CD4-positive, alpha-beta T cell (primary cell): ENCODE results near the gene RABEPK. TPM values are rescaled to one million over a fixed set of nuclear protein-coding genes. Genes with fewer than 3 reads are reported as not detected.

Experiments used
- ATAC-seq: fragments of 200-7000 bp; cut with Tn5 transposase; one replicate; pipeline ENCODE4 v1.10.0; 2022; ENCODE audit warnings: mild to moderate bottlenecking; ENCODE audit not compliant: poor library complexity
- CTCF ChIA-PET: fragments of 350-600 bp; sonication (Branson Sonifier 250); formaldehyde crosslinking; loops from one replicate; lab custom pipeline; 2021; ENCODE audit warnings: antibody characterized with exemption, inconsistent platforms; lab: Charles Lee
- POLR2A ChIA-PET: fragments of 350-600 bp; sonication (Branson Sonifier 250); formaldehyde crosslinking; loops from one replicate; lab custom pipeline; 2021; ENCODE audit warnings: antibody characterized with exemption, inconsistent platforms; lab: Charles Lee
- DNase-seq, 14 experiments: peaks; one replicate each; pipeline ENCODE4 v3.0.0-alpha.2; 2013 to 2020; ENCODE audit warnings: mixed read lengths in 2 of 14
- H3K27ac ChIP-seq, 2 donors: one replicate each; pipeline versions ENCODE4 v1.5.1 to v1.7.0; 2013; ENCODE audit warnings: low read length in 2 of 2, low read depth in 1 of 2, mild to moderate bottlenecking in 1 of 2
- H3K27me3 ChIP-seq, 2 experiments: 1 replicate in 1 of 2; 2 replicates in 1 of 2; pipeline versions ENCODE4 v1.6.1 to v1.7.0; 2013; ENCODE audit warnings: low read length in 2 of 2, control low read depth in 1 of 2, mild to moderate bottlenecking in 1 of 2, moderate library complexity in 1 of 2; ENCODE audit not compliant: insufficient read depth in 2 of 2, control insufficient read depth in 1 of 2
- H3K36me3 ChIP-seq: one replicate; pipeline ENCODE4 v1.6.1; 2013; ENCODE audit warnings: low read length, control low read depth; ENCODE audit not compliant: insufficient read depth
- H3K4me1 ChIP-seq: one replicate; pipeline ENCODE4 v1.6.1; 2013; ENCODE audit warnings: low read length, control low read depth; ENCODE audit not compliant: insufficient read depth
- H3K4me3 ChIP-seq: one replicate; pipeline ENCODE4 v1.5.1; 2013; ENCODE audit warnings: mild to moderate bottlenecking, low read length, moderate library complexity
- H3K9me3 ChIP-seq, 2 experiments: 1 replicate in 1 of 2; 2 replicates in 1 of 2; pipeline versions ENCODE4 v1.6.1 to v1.7.0; 2013; ENCODE audit warnings: low read length in 2 of 2, mild to moderate bottlenecking in 2 of 2, control low read depth in 1 of 2, moderate library complexity in 1 of 2; ENCODE audit not compliant: control insufficient read depth in 1 of 2, insufficient read depth in 1 of 2
- H3K27ac Mint-ChIP-seq: one replicate; pipeline ENCODE4 v1.8.0; 2020; ENCODE audit warnings: mixed read lengths
- H3K27me3 Mint-ChIP-seq: one replicate; pipeline ENCODE4 v1.8.0; 2021; ENCODE audit warnings: mixed read lengths
- H3K36me3 Mint-ChIP-seq: one replicate; pipeline ENCODE4 v1.8.0; 2021; ENCODE audit warnings: low read depth, mixed read lengths
- H3K4me1 Mint-ChIP-seq: one replicate; pipeline ENCODE4 v1.8.0; 2021; ENCODE audit warnings: low read depth, mixed read lengths
- H3K4me3 Mint-ChIP-seq: one replicate; pipeline ENCODE4 v1.8.0; 2020; ENCODE audit warnings: mild to moderate bottlenecking, mixed read lengths
- H3K9me3 Mint-ChIP-seq: one replicate; pipeline ENCODE4 v1.8.0; 2020; ENCODE audit warnings: mixed read lengths
- intact Hi-C, 2 experiments: fragments of 100-400 bp; cut with DNase I in 1 of 2; cut with micrococcal nuclease in 1 of 2; formaldehyde crosslinking; loops; one replicate each; pipeline versions ENCODE4 v1.15.1 to v1.9.0; 2023 to 2025; cut with DNase I, micrococcal nuclease
- total RNA-seq, 174 experiments: library from RNA in 2 of 174; stranded (reverse) in 2 of 174; gene quantifications; one replicate each; pipeline ENCODE4 v1.2.3 and lab custom pipeline; 2021 to 2026
- TF ChIP-seq, protein P1 (sequence below): fragments of 200-600 bp; IDR thresholded peaks from one replicate; pipeline ENCODE4 v1.8.0; 2022; ENCODE audit warnings: antibody characterized with exemption, mild to moderate bottlenecking

RABEPK gene
- total RNA-seq, 2 experiments from 2014 or later, result 6.8 to 8.3 TPM

DNA sequence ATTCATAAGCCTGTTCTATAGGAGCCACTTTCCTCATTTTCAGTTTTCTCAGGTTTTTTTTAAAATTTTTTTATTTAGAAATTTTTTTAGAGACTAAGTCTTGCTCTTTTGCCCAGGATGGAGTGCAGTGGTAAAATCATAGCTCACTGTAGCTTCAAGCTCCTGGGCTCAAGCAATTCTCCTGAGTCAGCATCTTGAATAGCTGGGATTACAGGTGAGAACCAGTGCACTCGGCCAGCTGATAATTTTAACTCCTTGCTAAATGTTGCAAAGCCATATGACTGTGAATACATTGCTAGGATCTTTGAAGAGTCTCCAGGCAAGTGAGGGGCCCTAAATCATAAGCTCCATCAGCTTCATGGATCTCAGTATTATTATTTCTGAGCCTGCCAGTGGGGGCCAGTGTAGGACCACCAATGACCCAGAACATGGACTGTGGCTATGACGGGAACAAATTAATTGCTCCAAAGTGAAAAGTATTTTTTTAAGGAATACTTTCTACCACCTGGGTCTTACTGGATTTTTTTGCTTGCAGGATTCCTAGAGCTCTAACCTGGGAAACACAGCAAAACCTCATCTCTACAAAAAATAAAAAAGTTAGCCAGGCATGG lies 55.5 kb downstream of the RABEPK start:
- CTCF ChIA-PET, result interaction anchor here (0.6 to 0.8 kb wide), 2 partner anchors 10 to 20 kb away, joined by 3 read pairs; no protein-coding TSS in a partner anchor
- intact Hi-C loops, result loop anchor here in 1 of 2 experiments (5.0 kb wide), 1 partner anchor 399 kb away; no protein-coding TSS in a partner anchor

DNA sequence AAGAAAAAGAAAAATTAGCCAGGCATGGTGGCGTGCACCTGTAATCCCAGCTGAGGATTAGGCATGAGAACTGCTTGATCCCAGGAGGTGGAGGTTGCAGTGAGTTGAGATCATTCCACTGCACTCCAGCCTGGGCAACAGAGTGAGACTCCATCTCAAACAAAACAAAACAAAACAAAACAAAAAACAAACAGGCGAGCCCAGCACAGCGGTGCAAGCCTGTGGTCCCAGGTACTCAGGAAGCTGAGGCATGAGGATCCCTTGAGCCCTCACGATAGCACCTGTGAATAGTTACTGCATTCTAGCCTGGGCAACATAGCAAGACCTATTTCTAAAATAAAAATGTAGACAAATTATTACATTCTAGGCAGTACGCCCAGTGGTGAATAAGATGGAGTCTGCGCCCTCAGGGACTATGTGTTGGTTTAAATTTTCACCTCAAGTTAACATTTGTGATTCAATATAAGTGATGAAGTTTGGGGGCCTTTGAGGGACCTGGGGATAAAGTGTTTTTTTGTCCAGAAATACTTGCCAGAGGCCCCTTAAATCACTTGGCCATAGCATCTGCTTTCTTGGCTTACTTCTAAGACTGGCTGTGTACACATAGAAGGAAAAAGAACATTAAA lies 57.9 kb downstream of the RABEPK start:
- ATAC-seq, result no peak
- POLR2A ChIA-PET, result no interaction called here

More for the DNA sequence above, 55.5 kb downstream of the RABEPK start:
- peaks cover 0 to under 1% of the 10 kb centered on the region in 2 experiments for H3K9me3 ChIP-seq
- Mint-ChIP-seq H3K27me3 (no peaks in the 10 kb centered on the region), H3K27ac (no peak overlapping the region), H3K4me3 (no peak overlapping the region), H3K9me3 (no peaks in the 10 kb centered on the region), H3K4me1 (peaks cover 6% of the 10 kb centered on the region), H3K36me3 (peaks cover 2% of the 10 kb centered on the region)
- POLR2A ChIA-PET, result interaction anchor here (0.5 to 2.1 kb wide), 3 partner anchors 9 to 15 kb away, joined by 3 to 9 read pairs (median 3); partner anchors contain the start of gene HSPA5
- TF ChIP-seq, protein P1, sequence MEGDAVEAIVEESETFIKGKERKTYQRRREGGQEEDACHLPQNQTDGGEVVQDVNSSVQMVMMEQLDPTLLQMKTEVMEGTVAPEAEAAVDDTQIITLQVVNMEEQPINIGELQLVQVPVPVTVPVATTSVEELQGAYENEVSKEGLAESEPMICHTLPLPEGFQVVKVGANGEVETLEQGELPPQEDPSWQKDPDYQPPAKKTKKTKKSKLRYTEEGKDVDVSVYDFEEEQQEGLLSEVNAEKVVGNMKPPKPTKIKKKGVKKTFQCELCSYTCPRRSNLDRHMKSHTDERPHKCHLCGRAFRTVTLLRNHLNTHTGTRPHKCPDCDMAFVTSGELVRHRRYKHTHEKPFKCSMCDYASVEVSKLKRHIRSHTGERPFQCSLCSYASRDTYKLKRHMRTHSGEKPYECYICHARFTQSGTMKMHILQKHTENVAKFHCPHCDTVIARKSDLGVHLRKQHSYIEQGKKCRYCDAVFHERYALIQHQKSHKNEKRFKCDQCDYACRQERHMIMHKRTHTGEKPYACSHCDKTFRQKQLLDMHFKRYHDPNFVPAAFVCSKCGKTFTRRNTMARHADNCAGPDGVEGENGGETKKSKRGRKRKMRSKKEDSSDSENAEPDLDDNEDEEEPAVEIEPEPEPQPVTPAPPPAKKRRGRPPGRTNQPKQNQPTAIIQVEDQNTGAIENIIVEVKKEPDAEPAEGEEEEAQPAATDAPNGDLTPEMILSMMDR, result no peak
- H3K27me3 ChIP-seq, result no peaks in the 10 kb centered on the region
- DNase-seq, result peak in 1 of 14 experiments; percentile 13
- H3K27ac ChIP-seq, result no peak overlapping the region
- H3K4me1 ChIP-seq, result peaks cover under 1% of the 10 kb centered on the region
- H3K4me3 ChIP-seq, result no peak overlapping the region
- no peak for ATAC-seq
- H3K36me3 ChIP-seq, result no peaks in the 10 kb centered on the region

DNA sequence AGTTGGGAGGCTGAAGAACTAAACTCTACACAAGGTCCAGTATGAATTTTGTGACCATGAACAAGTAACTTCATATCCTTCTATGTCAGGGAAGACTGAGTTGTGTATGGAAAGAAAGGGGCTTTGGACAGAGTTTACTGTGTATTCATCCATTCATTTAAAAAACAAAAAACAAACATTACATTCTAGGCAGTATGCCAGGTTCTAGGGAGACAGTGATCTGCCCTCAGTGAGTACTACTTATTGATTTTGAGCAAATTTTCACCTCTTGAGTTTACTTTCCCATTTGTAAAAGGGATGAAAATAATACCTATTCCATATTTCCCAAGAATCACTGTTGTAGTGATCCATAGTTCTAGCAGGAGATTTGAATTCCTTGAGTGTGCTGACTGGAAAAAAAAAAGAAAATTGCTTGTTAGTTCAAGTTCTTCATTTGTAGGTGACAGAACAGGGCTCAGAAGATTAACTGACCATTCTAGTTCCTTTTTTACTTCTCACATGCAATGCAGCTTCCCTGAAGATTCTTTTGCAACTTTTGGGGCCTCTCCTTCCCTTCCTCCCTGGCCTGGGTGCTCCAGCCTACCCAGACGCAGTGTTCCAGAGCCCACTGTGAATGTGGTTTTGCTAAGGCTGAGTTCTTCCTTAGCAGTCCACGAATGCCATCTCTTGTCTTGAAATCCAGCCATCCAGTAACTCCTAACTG lies 58.6 kb downstream of the RABEPK start:
- ChIA-PET POLR2A (no interaction called here), CTCF (no interaction called here)
- peaks cover 21% of the 10 kb centered on the region for H3K4me1 ChIP-seq
- no peak for DNase-seq
- peaks cover 0 to 3% of the 10 kb centered on the region in 2 experiments for H3K9me3 ChIP-seq
- H3K27me3 ChIP-seq, result no peaks in the 10 kb centered on the region
- Mint-ChIP-seq H3K27me3 (no peaks in the 10 kb centered on the region), H3K27ac (no peak overlapping the region), H3K9me3 (no peaks in the 10 kb centered on the region), H3K36me3 (peaks cover 25% of the 10 kb centered on the region), H3K4me3 (peak overlapping the region; percentile 21), H3K4me1 (peaks cover 30% of the 10 kb centered on the region)
- no peak overlapping the region for H3K27ac ChIP-seq
- no peak overlapping the region for H3K4me3 ChIP-seq
- H3K36me3 ChIP-seq, result no peaks in the 10 kb centered on the region
- ATAC-seq, result no peak
- TF ChIP-seq, protein P1, result no peak
- intact Hi-C loops, result loop anchor here in 1 of 2 experiments (5.0 kb wide), 1 partner anchor 402 kb away; no protein-coding TSS in a partner anchor

More for the DNA sequence above, 57.9 kb downstream of the RABEPK start:
- peaks cover 18% of the 10 kb centered on the region for H3K36me3 Mint-ChIP-seq
- H3K27ac ChIP-seq, result no peak overlapping the region
- TF ChIP-seq, protein P1, result no peak
- intact Hi-C loops, result loop anchor here in 1 of 2 experiments (5.0 kb wide), 1 partner anchor 401 kb away; no protein-coding TSS in a partner anchor
- H3K9me3 Mint-ChIP-seq, result no peaks in the 10 kb centered on the region
- peaks cover 24% of the 10 kb centered on the region for H3K4me1 Mint-ChIP-seq
- no peaks in the 10 kb centered on the region for H3K36me3 ChIP-seq
- CTCF ChIA-PET, result no interaction called here
- no peaks in the 10 kb centered on the region for H3K27me3 Mint-ChIP-seq
- H3K27ac Mint-ChIP-seq, result no peak overlapping the region
- H3K9me3 ChIP-seq, result peaks cover 0 to 3% of the 10 kb centered on the region in 2 experiments
- no peak overlapping the region for H3K4me3 Mint-ChIP-seq
- no peak for DNase-seq
- peaks cover 13% of the 10 kb centered on the region for H3K4me1 ChIP-seq
- no peaks in the 10 kb centered on the region for H3K27me3 ChIP-seq
- H3K4me3 ChIP-seq, result no peak overlapping the region
